ENCODE results near the gene KIRREL3.

DNA sequence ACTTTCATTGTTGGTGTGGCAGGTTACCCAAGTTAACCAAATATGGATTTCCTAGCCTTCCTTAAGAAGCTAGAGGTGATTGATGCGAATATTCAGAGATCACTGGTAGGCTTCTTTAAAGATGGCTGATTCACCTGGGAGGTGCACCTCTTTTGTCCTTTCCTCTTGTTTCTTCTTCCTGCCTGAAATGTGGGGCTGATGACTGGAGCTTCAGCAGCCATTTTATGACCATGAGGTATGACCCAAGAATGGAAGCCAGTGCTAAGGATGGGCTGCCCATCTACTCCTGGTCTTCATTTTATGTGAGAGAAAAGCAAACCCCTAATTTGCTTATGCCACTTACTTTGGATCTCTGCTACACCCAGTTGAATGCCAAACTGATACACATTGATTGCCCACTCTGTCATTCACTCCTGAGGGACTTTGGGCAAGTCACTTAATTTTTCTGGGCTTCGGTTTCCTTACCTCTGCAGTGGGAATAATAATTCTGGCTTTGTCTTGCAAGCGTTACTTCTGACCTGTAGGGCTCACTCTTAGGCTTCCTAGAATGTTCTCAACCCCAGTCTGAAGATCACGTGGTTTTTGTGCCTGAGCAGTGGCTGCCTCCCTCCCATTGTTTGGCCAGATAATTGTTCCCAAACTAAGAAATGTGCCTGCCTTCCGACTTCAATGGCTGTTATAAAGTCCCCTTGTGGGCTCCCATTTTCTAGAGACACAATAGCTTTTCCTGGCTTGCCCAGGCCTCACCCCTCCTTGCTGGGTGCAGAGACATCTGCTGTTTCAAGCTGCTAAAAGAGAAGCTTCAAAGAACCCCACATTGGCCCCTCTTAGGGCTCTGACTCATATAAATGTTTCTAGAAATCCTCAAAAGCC lies 402.0 kb downstream of the KIRREL3 start:
- TF ChIP-seq, protein P1, sequence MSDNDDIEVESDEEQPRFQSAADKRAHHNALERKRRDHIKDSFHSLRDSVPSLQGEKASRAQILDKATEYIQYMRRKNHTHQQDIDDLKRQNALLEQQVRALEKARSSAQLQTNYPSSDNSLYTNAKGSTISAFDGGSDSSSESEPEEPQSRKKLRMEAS (IDR thresholded peaks at IDR 0.05; ENCODE audit: low read depth): no peak
- no peak for TF ChIP-seq POLR2AphosphoS5 (IDR thresholded peaks at IDR 0.05; ENCODE audit: low read depth, low read length)
- no peak for TF ChIP-seq EP300 (IDR thresholded peaks at IDR 0.05; ENCODE audit: borderline replicate concordance in 1 of 2, low read depth in 1 of 2, low read length in 1 of 2)
- no peak for TF ChIP-seq TAF1 (IDR thresholded peaks at IDR 0.05; ENCODE audit: borderline replicate concordance, low read depth, low read length)
- TF ChIP-seq, protein P2, sequence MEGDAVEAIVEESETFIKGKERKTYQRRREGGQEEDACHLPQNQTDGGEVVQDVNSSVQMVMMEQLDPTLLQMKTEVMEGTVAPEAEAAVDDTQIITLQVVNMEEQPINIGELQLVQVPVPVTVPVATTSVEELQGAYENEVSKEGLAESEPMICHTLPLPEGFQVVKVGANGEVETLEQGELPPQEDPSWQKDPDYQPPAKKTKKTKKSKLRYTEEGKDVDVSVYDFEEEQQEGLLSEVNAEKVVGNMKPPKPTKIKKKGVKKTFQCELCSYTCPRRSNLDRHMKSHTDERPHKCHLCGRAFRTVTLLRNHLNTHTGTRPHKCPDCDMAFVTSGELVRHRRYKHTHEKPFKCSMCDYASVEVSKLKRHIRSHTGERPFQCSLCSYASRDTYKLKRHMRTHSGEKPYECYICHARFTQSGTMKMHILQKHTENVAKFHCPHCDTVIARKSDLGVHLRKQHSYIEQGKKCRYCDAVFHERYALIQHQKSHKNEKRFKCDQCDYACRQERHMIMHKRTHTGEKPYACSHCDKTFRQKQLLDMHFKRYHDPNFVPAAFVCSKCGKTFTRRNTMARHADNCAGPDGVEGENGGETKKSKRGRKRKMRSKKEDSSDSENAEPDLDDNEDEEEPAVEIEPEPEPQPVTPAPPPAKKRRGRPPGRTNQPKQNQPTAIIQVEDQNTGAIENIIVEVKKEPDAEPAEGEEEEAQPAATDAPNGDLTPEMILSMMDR (IDR thresholded peaks at IDR 0.05): no peak
- TF ChIP-seq MXI1 (IDR thresholded peaks at IDR 0.05; ENCODE audit: low read depth, low read length): no peak
- TF ChIP-seq RAD21 (IDR thresholded peaks at IDR 0.05; ENCODE audit: low read length): no peak
- TF ChIP-seq, protein P3, sequence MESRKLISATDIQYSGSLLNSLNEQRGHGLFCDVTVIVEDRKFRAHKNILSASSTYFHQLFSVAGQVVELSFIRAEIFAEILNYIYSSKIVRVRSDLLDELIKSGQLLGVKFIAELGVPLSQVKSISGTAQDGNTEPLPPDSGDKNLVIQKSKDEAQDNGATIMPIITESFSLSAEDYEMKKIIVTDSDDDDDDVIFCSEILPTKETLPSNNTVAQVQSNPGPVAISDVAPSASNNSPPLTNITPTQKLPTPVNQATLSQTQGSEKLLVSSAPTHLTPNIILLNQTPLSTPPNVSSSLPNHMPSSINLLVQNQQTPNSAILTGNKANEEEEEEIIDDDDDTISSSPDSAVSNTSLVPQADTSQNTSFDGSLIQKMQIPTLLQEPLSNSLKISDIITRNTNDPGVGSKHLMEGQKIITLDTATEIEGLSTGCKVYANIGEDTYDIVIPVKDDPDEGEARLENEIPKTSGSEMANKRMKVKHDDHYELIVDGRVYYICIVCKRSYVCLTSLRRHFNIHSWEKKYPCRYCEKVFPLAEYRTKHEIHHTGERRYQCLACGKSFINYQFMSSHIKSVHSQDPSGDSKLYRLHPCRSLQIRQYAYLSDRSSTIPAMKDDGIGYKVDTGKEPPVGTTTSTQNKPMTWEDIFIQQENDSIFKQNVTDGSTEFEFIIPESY (IDR thresholded peaks at IDR 0.05; ENCODE audit: borderline replicate concordance, low read depth): no peak
- TF ChIP-seq, protein P4, sequence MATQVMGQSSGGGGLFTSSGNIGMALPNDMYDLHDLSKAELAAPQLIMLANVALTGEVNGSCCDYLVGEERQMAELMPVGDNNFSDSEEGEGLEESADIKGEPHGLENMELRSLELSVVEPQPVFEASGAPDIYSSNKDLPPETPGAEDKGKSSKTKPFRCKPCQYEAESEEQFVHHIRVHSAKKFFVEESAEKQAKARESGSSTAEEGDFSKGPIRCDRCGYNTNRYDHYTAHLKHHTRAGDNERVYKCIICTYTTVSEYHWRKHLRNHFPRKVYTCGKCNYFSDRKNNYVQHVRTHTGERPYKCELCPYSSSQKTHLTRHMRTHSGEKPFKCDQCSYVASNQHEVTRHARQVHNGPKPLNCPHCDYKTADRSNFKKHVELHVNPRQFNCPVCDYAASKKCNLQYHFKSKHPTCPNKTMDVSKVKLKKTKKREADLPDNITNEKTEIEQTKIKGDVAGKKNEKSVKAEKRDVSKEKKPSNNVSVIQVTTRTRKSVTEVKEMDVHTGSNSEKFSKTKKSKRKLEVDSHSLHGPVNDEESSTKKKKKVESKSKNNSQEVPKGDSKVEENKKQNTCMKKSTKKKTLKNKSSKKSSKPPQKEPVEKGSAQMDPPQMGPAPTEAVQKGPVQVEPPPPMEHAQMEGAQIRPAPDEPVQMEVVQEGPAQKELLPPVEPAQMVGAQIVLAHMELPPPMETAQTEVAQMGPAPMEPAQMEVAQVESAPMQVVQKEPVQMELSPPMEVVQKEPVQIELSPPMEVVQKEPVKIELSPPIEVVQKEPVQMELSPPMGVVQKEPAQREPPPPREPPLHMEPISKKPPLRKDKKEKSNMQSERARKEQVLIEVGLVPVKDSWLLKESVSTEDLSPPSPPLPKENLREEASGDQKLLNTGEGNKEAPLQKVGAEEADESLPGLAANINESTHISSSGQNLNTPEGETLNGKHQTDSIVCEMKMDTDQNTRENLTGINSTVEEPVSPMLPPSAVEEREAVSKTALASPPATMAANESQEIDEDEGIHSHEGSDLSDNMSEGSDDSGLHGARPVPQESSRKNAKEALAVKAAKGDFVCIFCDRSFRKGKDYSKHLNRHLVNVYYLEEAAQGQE (IDR thresholded peaks at IDR 0.05; ENCODE audit: low read depth, low read length): no peak
- TF ChIP-seq RFX5 (IDR thresholded peaks at IDR 0.05; ENCODE audit: low read length): no peak
- no peak for TF ChIP-seq NRF1 (IDR thresholded peaks at IDR 0.05; ENCODE audit: low read depth, low read length)
- TF ChIP-seq EZH2phosphoT487 (IDR thresholded peaks at IDR 0.05; ENCODE audit: borderline replicate concordance, low read depth): no peak
- no peak for TF ChIP-seq GATA2 (CRISPR knock-in tag; IDR thresholded peaks at IDR 0.05)

Measured in SK-N-SH (cell line).